NOMO-1 treated with DMSO at 0.1 percent for 48 hours (cell line): ENCODE measurements around the gene PRKAR1B.
A peak's percentile ranks its signal among the peaks of the same experiment; 100 is the strongest.

ENCODE experiments used
- DNase-seq: peaks from one replicate; lab custom pipeline; 2025; ENCODE audit not compliant: unreplicated experiment; lab: John Stamatoyannopoulos, UW

The PRKAR1B gene

GRCh38 chr7:594212-594913 is 132.7 kb downstream of the PRKAR1B start:
- DNase-seq: no peak

DNA sequence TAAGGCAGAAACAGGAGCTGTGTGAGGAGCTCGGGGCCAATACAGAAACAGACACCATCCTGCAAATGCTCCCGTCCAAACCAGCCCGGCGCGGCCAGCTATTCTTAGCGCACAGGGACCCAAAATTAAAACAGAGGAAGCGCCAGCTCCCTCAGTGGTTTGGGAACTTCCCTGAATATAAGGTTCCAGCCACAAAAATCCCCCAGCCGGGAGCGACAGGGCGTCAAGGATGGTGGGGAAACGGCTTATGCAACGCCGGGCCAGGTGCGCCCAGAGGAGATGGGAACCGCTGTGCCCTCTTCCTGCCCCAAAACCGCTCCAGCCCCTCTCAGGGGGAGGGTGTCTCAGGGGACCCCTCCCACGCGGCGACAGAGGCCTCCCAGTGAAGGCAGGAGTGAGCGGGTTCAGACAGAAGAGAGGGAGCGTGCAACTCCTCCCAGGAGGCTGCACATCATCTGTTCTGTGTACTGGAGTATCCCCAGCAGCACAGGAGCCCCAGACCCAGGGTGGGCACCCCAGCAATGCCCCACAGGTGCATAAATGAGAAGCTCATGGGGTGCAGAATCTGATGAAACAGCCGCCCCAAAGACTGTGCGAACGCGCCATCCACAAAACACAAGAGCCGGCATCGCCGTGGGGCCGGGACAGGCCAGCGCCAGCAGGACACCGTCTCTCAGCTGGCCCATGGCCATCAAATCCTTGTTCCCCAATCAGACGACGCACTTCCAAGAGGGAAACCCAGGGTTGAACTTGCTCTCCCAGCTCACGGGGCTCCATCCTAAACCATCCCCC is 133.6 kb downstream of the PRKAR1B start:
- DNase-seq: no peak

DNA sequence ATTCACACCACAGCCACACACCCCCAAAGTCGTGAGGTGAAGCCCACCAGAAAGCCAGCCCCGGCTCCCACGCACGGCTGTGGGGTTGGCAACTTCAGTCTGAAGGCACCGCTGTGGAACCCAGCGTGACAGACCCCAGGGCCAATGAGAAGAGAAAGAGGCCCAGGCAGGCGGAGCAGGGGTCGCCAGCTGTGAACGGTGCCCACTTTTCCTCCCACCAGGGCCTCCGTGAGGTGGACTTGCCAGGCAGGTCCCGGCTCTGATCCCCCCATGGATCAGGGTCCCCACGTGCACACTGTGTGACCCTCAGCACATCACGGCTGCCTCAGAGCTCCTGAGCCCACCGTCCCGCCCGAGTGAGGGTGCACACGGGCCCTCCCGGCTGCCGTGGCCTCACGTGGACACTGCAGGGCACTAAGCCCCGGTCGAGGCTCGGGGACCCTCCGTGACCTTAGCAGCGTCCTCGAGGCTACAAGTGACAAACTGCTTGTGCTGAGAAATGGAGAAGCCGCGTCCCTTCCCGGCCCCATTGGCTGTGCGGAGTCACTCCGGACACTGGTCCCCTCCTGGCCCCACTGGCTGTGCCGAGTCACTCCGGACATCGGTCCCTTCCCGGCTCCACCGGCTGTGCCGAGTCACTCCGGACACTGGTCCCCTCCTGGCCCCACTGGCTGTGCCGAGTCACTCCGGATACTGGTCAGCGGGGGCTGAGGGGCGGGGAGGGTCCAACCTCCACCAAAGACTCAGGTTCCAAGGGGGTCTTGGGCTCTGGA is 135.0 kb downstream of the PRKAR1B start:
- no peak for DNase-seq

DNA sequence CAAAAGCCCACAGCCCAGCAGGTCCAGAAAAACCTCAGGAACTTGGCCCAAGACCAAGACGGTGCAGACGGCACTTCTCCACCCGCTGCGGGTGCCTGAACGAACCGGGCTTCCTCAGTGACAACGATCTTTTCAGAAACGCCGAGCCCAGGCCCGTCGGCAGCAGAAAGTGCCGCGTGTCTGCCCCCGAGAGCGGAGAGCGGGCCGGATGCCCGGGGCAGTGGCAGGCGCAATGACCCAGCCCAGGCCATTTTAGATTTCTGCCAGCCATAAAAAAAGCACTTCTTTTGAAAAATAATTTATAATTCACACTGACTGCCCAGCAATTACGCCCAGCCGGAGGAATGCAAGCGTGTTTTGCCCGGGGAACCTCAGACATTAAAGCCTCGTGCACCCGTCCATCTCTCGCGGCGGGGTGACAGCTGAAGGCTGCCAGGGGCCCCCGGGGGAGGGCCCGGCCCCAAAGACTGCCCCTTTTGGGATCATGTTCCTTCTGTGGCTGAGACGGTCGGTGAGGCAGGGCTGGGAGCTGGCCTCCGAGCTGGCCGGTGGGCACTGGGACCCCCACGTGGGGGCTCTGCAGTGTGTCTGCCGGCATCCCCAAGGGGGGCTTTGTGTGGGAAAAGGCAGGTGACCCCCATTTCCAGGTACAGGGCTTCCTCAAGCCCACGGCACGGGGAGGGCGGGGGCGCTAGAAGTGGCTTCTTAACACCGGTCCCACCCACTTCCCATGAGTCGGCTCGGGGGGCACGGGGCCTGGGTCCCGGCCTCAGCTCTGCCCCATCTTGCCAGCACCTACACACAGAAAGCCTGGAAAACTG is 136.1 kb downstream of the PRKAR1B start:
- DNase-seq: no peak

DNA sequence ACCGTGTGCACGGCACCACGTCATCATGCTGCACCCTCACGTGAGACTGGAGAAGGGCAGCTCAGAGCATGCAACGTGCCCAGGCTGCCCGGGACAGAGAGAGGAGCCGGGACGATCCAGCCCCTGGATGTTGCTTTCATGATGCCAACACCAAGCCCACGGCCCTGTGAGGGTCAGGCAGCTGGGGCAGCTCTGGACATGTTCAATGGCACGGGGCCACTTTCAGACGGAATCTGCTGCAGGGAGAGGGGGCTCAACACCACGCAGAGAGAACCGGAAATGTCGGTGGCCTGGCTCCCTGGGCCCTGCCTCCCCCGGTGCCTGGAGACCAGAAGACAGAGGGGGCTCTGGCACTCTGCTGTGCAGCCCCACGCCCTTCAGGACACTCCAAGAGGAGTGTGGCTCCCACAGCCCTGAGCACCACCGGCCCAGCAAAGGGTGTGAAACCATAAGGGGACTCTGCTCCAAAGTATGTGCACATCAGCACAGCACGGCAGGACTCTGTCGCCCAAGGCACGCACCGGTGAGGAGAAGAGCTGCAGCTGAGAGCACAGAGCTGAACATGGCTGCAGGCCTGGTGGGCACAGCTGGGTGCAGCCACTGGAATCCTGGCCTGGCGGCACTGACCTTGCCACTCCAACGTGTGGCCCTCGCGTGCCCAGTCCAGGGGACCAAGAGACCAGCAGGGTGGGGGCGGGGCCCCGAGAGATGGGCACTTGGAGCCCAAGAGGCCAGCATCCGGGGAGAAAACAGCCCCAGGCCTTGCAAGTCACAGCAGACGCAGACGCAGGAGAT is 137.1 kb downstream of the PRKAR1B start:
- no peak for DNase-seq

DNA sequence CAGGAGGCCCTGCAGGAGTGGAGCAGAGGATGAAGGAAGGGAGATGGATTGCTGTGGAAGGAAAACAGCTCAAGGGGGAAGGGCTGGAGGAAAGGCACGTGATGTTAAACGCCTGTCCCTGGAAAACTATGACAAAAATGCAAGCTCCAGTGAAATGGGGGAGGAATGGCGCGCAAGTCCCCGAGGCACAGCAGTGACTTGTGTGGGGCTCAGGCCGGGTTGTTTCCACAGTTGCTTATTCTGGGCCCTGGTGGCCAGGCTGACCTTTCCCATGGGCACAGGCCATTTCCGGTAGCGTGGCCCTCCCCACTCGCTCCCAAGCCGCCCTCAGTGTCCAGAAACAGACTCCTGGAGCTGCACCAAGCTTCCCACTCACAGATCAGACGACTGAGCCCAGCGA is 139.3 kb downstream of the PRKAR1B start:
- DNase-seq: no peak

GRCh38 chr7:586494-586893 is 140.6 kb downstream of the PRKAR1B start:
- DNase-seq: no peak

DNA sequence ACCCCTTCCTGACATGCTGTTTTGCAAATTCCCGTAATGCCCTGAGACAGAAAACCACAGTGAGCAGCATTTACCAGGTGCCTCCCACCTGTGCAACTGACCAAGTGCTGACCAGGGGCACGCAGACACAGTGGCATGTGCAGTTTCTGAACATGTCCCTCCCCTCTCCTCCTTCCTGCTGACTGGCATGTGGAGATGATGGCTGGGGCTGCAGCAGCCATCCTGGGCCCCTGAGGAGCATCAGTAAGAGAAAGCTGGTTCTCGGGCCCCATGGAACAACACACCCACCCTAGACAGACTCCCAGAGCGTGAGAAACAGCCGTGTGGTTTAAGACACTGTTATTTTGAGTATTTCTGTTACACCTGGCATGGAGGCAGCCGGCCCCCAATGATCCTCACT is 141.2 kb downstream of the PRKAR1B start:
- no peak for DNase-seq

- no peak for DNase-seq
Measured at GRCh38 chr7:585229-585711, 141.8 kb downstream of the PRKAR1B start.

GRCh38 chr7:584820-585219 is 142.3 kb downstream of the PRKAR1B start:
- DNase-seq: no peak

DNA sequence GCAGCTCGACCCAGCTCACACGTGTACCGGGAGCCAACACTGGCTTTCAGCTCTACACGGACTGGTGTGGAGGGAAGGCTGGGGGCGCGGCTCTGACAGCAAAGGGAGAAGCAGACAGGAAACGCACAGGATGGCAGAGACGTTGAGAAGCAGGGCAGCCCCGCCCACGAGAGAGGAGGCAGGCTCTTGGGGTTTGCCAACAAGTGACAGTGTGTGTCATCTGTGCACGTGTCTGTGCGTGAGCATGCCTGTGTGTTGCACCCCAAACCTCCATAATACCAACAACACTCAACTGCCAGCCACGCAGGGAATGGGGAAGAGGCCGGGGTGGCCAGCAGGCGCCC is 143.0 kb downstream of the PRKAR1B start:
- peak; percentile 67 for DNase-seq

DNA sequence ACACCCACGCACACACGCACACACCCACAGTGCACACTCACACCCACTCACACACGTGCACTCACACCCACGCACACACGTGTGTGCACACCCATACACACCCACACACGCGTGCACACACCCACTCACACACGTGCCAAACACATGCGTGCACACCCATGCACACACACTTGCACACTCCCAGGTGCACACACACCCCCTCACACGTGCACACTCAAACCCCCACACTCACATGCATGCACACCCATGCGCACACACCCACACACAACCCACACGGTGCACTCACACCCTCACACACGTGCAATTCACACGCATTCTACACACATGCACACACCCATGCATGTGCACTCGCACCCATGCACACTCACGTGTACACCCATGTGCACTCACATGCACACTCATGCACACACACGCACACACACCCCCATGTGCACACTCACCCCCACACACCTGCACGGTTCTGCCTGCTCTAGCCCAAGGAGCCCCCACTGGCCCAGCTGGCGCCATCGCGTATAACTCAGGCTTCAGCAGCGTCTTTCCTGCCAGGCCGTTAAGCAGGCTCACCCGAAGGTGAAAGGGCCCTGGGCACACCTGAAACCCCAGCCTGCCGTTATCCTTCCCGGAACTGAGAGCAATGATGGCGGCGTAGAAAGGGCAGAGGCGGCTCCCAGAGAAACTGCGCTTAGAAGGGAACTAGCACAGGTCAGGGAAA is 143.5 kb downstream of the PRKAR1B start:
- no peak for DNase-seq

DNA sequence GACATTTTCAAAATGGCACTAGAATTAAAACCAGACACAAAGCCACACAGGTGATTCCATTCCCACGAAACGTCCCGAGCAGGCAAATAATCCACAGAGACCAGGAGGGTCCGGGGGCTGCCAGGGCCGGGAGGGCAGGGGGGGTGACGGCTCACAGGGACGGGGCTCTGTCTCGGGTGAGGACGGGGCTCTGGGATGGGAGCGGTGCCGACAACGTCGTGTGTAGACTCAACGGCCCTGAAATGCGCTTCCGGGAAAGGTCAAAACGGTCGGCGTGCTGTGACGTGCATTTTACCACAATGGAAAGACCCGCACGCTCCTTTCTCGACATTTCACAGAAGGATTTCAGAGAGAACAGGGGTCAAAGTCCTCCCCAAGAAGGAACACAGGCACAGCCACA is 144.2 kb downstream of the PRKAR1B start:
- DNase-seq: no peak

DNA sequence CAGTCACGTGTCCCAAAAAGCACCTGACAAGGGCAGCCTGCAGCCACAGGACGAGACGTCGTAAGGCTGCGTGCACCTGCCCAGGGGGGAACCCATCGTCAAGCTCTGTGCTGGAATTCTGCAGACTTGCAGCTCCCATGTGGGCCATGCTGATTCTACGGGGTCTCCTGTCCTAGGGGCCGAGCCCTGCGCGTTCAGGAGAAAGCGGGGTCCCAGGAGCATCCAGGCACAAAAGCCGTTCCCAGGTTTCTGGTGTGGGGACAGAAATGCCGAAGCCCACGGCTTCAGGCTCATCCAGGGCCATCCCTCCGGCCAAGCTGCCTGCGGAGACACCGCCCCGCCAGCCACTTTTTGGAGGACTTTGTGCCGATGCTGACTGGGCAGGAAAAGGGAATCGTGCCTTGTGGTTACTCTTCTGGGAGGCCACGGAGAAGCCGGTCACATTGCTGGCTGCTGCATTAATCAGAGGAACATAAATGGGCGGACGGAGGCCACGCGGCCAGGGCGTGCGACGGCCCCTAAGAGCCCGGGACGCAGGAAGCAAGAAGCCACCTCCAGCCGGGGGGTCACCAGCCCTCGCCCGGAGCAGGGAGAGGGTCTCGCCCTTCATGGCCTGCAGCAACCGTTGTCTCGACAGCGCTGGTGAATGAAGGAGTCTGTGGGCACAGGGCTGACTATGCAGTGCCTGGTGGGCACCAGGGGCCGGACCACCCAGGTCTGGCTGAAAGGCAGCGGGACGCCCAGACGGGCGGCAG is 144.8 kb downstream of the PRKAR1B start:
- DNase-seq: no peak

GRCh38 chr7:578386-578785 is 148.7 kb downstream of the PRKAR1B start:
- DNase-seq: no peak

- no peak for DNase-seq
Measured at GRCh38 chr7:577741-578370, 149.2 kb downstream of the PRKAR1B start.

- no peak for DNase-seq
Measured at GRCh38 chr7:577278-577665, 149.8 kb downstream of the PRKAR1B start.

DNA sequence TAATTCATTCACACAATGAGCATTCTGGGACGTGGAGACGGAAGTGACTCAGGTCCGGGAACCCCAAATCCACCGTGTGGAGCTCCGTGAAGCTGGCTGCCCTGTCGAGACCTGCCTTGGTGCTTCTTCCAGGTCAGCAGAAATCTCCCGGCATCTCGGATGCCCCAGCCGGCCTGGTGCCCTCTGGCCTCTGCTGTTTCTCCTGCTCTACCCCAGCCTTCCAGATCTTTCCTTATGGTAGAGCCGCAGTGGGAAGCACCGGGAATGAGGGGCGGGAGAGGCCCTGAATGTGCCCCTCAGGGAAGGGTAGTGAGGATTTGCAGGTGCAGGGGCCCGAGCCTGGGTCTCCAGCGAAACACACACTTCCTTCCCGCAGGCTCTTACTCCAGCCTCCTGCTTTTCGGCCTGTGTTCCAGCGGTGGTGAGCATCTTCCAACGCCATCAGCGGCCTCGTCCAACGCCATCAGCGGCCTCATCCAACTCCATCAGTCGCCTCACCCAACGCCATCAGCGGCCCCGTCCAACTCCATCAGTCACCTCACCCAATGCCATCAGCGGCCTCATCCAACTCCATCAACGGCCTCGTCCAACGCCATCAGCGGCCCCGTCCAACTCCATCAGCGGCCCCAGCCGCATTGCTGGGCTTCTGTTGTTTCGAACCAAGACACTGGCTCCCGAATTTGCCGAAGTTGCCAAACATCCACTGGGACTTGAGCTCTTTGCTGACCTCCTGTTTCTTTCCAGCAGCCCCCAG is 150.4 kb downstream of the PRKAR1B start:
- DNase-seq: no peak
